Choroid plexus epithelial cell (primary cell): ENCODE results near the gene FRMD4A.

Experiments
- DNase-seq: peaks from one replicate; pipeline ENCODE4 v3.0.0-alpha.2; 2010; ENCODE audit warnings: low read depth
- H3K4me3 ChIP-seq: 2 replicates; pipeline ENCODE4 v1.5.1; 2011; ENCODE audit warnings: low read depth, mild to moderate bottlenecking, control low read depth, low read length, moderate library complexity
- CTCF ChIP-seq: conservative IDR thresholded peaks from 2 replicates; pipeline ENCODE4 v1.5.1; 2011; ENCODE audit warnings: low read depth, mild to moderate bottlenecking, control low read depth, inconsistent platforms, low read length, moderate library complexity

FRMD4A gene

GRCh38 chr10:13872411-13872810, 458.3 kb downstream of the FRMD4A start:
- no peak overlapping the region for H3K4me3 ChIP-seq
- no peak for DNase-seq
- TF ChIP-seq CTCF: no peak

- no peak for TF ChIP-seq CTCF
- H3K4me3 ChIP-seq: no peak overlapping the region
- DNase-seq: no peak
These were observed 458.9 kb downstream of the FRMD4A start for GRCh38 chr10:13871776-13872175.

DNA sequence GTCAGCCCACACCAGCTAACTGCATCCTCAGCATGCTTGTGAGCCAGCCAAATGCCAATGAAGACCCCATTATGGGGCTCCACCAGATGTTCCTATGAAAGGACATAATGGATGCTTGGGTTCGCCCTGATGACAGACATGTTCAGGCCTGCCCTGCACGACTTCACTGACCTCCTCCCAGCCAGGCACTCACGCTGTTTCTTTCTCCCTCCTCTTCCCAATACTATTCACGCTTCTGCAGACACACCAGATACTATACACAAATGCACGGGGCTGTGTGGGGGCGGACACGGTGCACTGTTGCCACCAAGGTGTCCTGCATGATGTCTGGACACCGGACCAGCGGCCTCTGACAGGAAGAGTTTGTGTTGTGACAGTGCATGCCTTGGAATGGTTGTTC, 459.7 kb downstream of the FRMD4A start:
- no peak overlapping the region for H3K4me3 ChIP-seq
- TF ChIP-seq CTCF: no peak
- no peak for DNase-seq

DNA sequence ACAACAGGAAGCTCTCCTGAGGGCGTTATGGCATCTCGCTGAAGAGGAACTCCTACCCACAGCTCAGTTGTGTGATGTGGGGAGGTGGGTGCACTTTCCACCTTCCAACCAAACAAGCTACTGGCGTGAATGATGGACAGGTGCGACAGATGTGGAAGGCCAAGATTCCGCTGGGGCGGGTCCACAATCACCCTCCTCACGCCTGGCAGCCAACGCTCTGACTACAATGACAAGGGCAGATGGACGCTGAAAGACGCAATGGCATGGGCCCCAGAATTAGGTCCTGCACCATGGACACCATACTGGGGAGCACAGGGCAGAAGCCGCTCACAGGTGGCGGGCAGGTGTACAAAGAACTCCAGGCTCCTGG, 461.4 kb downstream of the FRMD4A start:
- DNase-seq: no peak
- TF ChIP-seq CTCF: no peak
- H3K4me3 ChIP-seq: no peak overlapping the region

GRCh38 chr10:13868528-13869294, 462.0 kb downstream of the FRMD4A start:
- H3K4me3 ChIP-seq: no peak overlapping the region
- TF ChIP-seq CTCF: no peak
- DNase-seq: no peak

GRCh38 chr10:13867822-13868221, 462.9 kb downstream of the FRMD4A start:
- TF ChIP-seq CTCF: no peak
- DNase-seq: no peak
- no peak overlapping the region for H3K4me3 ChIP-seq
